GM12878 (cell line): Measurements from ENCODE around the gene ANO9. TPM values are rescaled to one million over a fixed set of nuclear protein-coding genes. Genes with fewer than 3 reads are reported as not detected.

Experiments
- ATAC-seq: fragments of 200-7000 bp; cut with Tn5 transposase; 3 replicates; pipeline ENCODE4 v1.9.1; 2020; ENCODE audit warnings: mild to moderate bottlenecking, moderate library complexity
- BruUV-seq: library from RNA; stranded (reverse); fragments of 400-500 nt; replicated peaks from 2 replicates; lab custom pipeline; 2021; lab: Mats Ljungman, UMichigan
- CTCF ChIA-PET: fragments of 300-600 bp; sonication (Branson Sonifier 250); formaldehyde crosslinking; extraction: SDS; loops from one replicate; lab custom pipeline; 2021; ENCODE audit warnings: inconsistent platforms; lab: Yijun Ruan, JAX
- POLR2A ChIA-PET: fragments of 350-600 bp; formaldehyde crosslinking; extraction: SDS; loops from one replicate; lab custom pipeline; 2021; ENCODE audit warnings: inconsistent platforms; lab: Charles Lee
- RAD21 ChIA-PET: fragments of 300-600 bp; sonication (Branson Sonifier 250); formaldehyde crosslinking; loops from one replicate; lab custom pipeline; 2023; ENCODE audit warnings: antibody characterized with exemption; ENCODE audit not compliant: unreplicated experiment; lab: Charles Lee
- SMC1A ChIA-PET: fragments of 300-600 bp; sonication (Branson Sonifier 250); formaldehyde crosslinking; loops from one replicate; lab custom pipeline; 2023; ENCODE audit not compliant: unreplicated experiment, uncharacterized antibody; lab: Charles Lee
- DNase-seq: peaks from one replicate; pipeline ENCODE4 v3.0.0-alpha.2; 2011; ENCODE audit warnings: low read depth, low spot score
- FAIRE-seq: peaks from 3 replicates; lab custom pipeline; 2011; peaks lifted over from hg19 to GRCh38; lab: Jason Lieb, UNC
- H2AFZ ChIP-seq: 2 replicates; pipeline ENCODE4 v1.6.0; 2011; ENCODE audit warnings: low read depth, low read length, control low read depth; ENCODE audit not compliant: control insufficient read depth
- H3K27ac ChIP-seq: 2 replicates; pipeline ENCODE4 v1.5.1; 2011; ENCODE audit warnings: control low read depth; ENCODE audit not compliant: control insufficient read depth, insufficient read depth
- H3K27me3 ChIP-seq, 2 experiments: replicated peaks in 1 of 2; 2 replicates each; pipeline versions ENCODE4 v1.6.0 to v1.6.1; 2011; ENCODE audit warnings: low read length in 1 of 2; ENCODE audit not compliant: control insufficient read depth in 2 of 2, insufficient read depth in 2 of 2
- H3K36me3 ChIP-seq, 2 experiments: 2 replicates each; pipeline ENCODE4 v1.5.1; 2011; ENCODE audit warnings: low read length in 1 of 2; ENCODE audit not compliant: control insufficient read depth in 2 of 2, insufficient read depth in 2 of 2
- H3K4me1 ChIP-seq: 2 replicates; pipeline ENCODE4 v1.6.1; 2011; ENCODE audit warnings: mild to moderate bottlenecking, low read length, moderate library complexity, mixed read lengths; ENCODE audit not compliant: control insufficient read depth, insufficient read depth
- H3K4me2 ChIP-seq: 2 replicates; pipeline ENCODE4 v1.6.0; 2011; ENCODE audit warnings: control low read depth; ENCODE audit not compliant: control insufficient read depth, insufficient read depth
- H3K4me3 ChIP-seq: fragments of 200-600 bp; sonication (generic); 2 replicates; pipeline ENCODE4 v1.5.1; 2016
- H3K79me2 ChIP-seq: 2 replicates; pipeline ENCODE4 v1.6.0; 2011; ENCODE audit warnings: low read length; ENCODE audit not compliant: control insufficient read depth, insufficient read depth
- H3K9ac ChIP-seq: 2 replicates; pipeline ENCODE4 v1.8.0; 2011; ENCODE audit warnings: low read length, control low read depth, mixed read lengths; ENCODE audit not compliant: control insufficient read depth, insufficient read depth
- H3K9me3 ChIP-seq: replicated peaks from 3 replicates; pipeline ENCODE4 v1.5.1; 2011; ENCODE audit warnings: mild to moderate bottlenecking, low read length; ENCODE audit not compliant: control insufficient read depth, insufficient read depth
- H4K20me1 ChIP-seq: 2 replicates; pipeline ENCODE4 v1.6.0; 2011; ENCODE audit not compliant: control insufficient read depth, insufficient read depth
- CTCF ChIP-seq, 3 experiments: IDR thresholded peaks in 2 of 3; conservative IDR thresholded peaks in 1 of 3; 2 replicates each; pipeline ENCODE4 v1.5.1; 2011; ENCODE audit warnings: low read depth in 3 of 3, low read length in 3 of 3, mild to moderate bottlenecking in 3 of 3, control low read depth in 2 of 3, moderate library complexity in 2 of 3, inconsistent platforms in 1 of 3, mixed read lengths in 1 of 3; ENCODE audit not compliant: control insufficient read depth in 2 of 3, insufficient read depth in 1 of 3; ENCODE audit errors: extremely low read depth in 1 of 3
- EGR1 ChIP-seq, 2 experiments: IDR thresholded peaks; 1 replicate in 1 of 2; 2 replicates in 1 of 2; pipeline ENCODE4 v1.6.1; 2011 to 2012; ENCODE audit warnings: low read depth in 2 of 2, low read length in 2 of 2, borderline replicate concordance in 1 of 2, mild to moderate bottlenecking in 1 of 2, moderate library complexity in 1 of 2
- HSF1 ChIP-seq: fragments of 150-350 bp; IDR thresholded peaks from 2 replicates; pipeline ENCODE4 v1.6.1; 2014; ENCODE audit warnings: mild to moderate bottlenecking, low read depth, low read length
- KAT2A ChIP-seq: conservative IDR thresholded peaks from 2 replicates; pipeline ENCODE4 v1.6.1; 2011; ENCODE audit warnings: low read depth, low read length; ENCODE audit not compliant: control insufficient read depth
- MAX ChIP-seq: IDR thresholded peaks from 2 replicates; pipeline ENCODE4 v1.6.1; 2012; ENCODE audit warnings: low read depth, low read length, improper control_type of control experiment
- POLR2AphosphoS2 ChIP-seq: IDR thresholded peaks from 2 replicates; pipeline ENCODE4 v1.6.1; 2011; ENCODE audit warnings: low read depth, mild to moderate bottlenecking, low read length, improper control_type of control experiment, moderate library complexity
- RAD51 ChIP-seq: fragments of 450-650 bp; IDR thresholded peaks from 2 replicates; pipeline ENCODE4 v1.6.1; 2016; ENCODE audit warnings: moderate library complexity, mild to moderate bottlenecking, inconsistent platforms
- SREBF2 ChIP-seq: IDR thresholded peaks from 2 replicates; pipeline ENCODE4 v1.6.1; 2012; ENCODE audit warnings: mild to moderate bottlenecking, low read length
- ZBED1 ChIP-seq: IDR thresholded peaks from 2 replicates; pipeline ENCODE4 v1.6.1; 2016; ENCODE audit warnings: borderline replicate concordance
- WGBS: methylation state at CpG from one replicate; pipeline ENCODE4 v1.1.6; 2016; ENCODE audit warnings: low lambda C conversion rate; ENCODE audit not compliant: insufficient replicate concordance, insufficient coverage; ENCODE audit errors: missing lambda C conversion rate; 5-methylcytosine and 5-hydroxymethylcytosine counted together
- in situ Hi-C: fragments of 300-500 bp; cut with MboI; formaldehyde crosslinking; loops from 9 replicates; pipeline ENCODE4 v1.14.3; 2018; ENCODE audit warnings: mixed read lengths
- intact Hi-C: fragments of 100-400 bp; cut with micrococcal nuclease; formaldehyde crosslinking; loops from one replicate; pipeline ENCODE4 v1.14.2; 2022; ENCODE audit not compliant: unreplicated experiment
- polyA plus RNA-seq, 11 experiments: library from polyadenylated mRNA; depleted of rRNA in 4 of 11; unstranded in 6 of 11; stranded (reverse) in 5 of 11; fragments of >200 nt; fragmentation: Nextera tagmentation in 4 of 11; fragmentation: Illumina TruSeq in 1 of 11; extraction: Ambion mirVana in 4 of 11; extraction: Trizol in 1 of 11; gene quantifications; 1 replicate in 1 of 11; 2 replicates in 10 of 11; pipeline versions ENCODE4 v1.2.1 to v1.2.3, GENCODE V29; 2011 to 2016; ENCODE audit warnings: inconsistent platforms in 2 of 11, missing spikeins in 2 of 11, low read depth in 1 of 11
- total RNA-seq, 4 experiments: library from RNA; depleted of rRNA in 3 of 4; stranded (reverse); fragments of >200 nt in 3 of 4; fragmentation: Illumina TruSeq in 1 of 4; extraction: Trizol in 1 of 4; gene quantifications; 2 replicates each; pipeline versions ENCODE4 v1.2.1 to v1.2.3, GENCODE V29; 2013 to 2021

ANO9 gene
- total and polyA plus RNA-seq, 10 of the 15 experiments (the other 5 are each of a cell fraction or from before 2014, with no cell fraction given): 0.21 to 42.3 (median 12.0) TPM

- ChIA-PET SMC1A (no interaction called here), POLR2A (no interaction called here), CTCF (no interaction called here), RAD21 (no interaction called here)
- Histone ChIP-seq H3K4me3 (no peak overlapping the region), H2AFZ (no peak overlapping the region), H3K9ac (no peak overlapping the region), H3K27ac (no peak overlapping the region), H3K9me3 (no peaks in the 10 kb centered on the region; the same call in 2 of the 3 replicates), H3K4me2 (no peak overlapping the region), H3K27me3 (no peaks in the 10 kb centered on the region), H3K79me2 (no peaks in the 10 kb centered on the region), H4K20me1 (no peaks in the 10 kb centered on the region), H3K4me1 (no peaks in the 10 kb centered on the region), H3K36me3 (no peaks in the 10 kb centered on the region)
- intact Hi-C loops: no loop called here
- FAIRE-seq (no peak), DNase-seq (no peak), ATAC-seq (no peak)
- no TSS peak for BruUV-seq
- WGBS: 17% methylated on average over 6 of the region's 6 CpGs
- in situ Hi-C loops: no loop called here
- no peak for TF ChIP-seq ZBED1
- TF ChIP-seq RAD51: no peak
- TF ChIP-seq EGR1 (IDR thresholded peaks at IDR 0.05; ENCODE audit: borderline replicate concordance in 1 of 2, low read depth in 2 of 2, low read length in 2 of 2): no peak
- no peak for TF ChIP-seq KAT2A
- no peak for TF ChIP-seq SREBF2
- TF ChIP-seq POLR2AphosphoS2: no peak
- no peak for TF ChIP-seq HSF1
- no peak for TF ChIP-seq MAX
- no peak for TF ChIP-seq CTCF (IDR thresholded peaks at IDR 0.05 in 2 of 3, conservative IDR thresholded peaks at IDR 0.05 in 1 of 3; ENCODE audit: control insufficient read depth in 2 of 3, extremely low read depth in 1 of 3, insufficient read depth in 1 of 3, low read depth in 3 of 3, low read length in 3 of 3)
Observed at GRCh38 chr11:386483-386882, 55.3 kb downstream of the ANO9 start.
